ENCODE results near the gene CFD.

DNA sequence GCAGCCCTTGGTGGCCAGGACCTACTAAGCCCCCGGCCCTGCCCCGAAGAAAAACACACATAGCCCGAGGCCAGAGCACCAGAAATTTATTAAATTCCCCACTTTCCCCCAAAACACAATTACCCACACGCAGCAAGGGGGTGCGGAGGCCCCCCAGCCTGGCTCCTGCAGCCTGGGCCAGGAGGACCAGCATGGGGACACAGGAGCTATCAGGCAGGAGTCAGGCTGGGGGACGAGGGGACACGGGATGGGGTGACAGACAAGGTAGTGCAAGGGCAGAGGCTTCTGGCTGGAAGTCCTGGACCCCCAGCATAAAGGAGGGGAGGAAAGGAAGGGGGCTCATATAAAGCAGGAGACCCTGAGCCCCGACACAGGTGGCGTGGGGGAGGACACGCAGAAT, 37.0 kb downstream of the CFD start:
- TF ChIP-seq EZH2 (IDR thresholded peaks at IDR 0.05; ENCODE audit: insufficient read depth, poor library complexity, severe bottlenecking) = no peak
- TF ChIP-seq EZH2phosphoT487 (IDR thresholded peaks at IDR 0.05; ENCODE audit: insufficient read depth, low read depth) = no peak

Data from GM23248 (cell line).